AML-193 (cell line): ENCODE data around the gene NME2.

Experiments
- DNase-seq, 2 experiments: peaks; one replicate each; lab custom pipeline; 2025; lab: John Stamatoyannopoulos, UW

The NME2 gene

GRCh38 chr17:51203838-51204237 lies 37.6 kb downstream of the NME2 start:
- no peak for DNase-seq

GRCh38 chr17:51214920-51215319 lies 48.7 kb downstream of the NME2 start:
- no peak for DNase-seq

- DNase-seq: no peak
Measured at GRCh38 chr17:51217946-51218345, 51.7 kb downstream of the NME2 start.

- no peak for DNase-seq
Measured at GRCh38 chr17:51221322-51221721, 55.1 kb downstream of the NME2 start.
